ENCODE measurements around the gene CORO2A.
"Not testable (repeated sequence)": the region's sequence is repeated elsewhere in the genome, so short reads cannot be mapped to it uniquely, and the experiment has no call there.

- not testable (repeated sequence) for TF ChIP-seq CTCF (tag by site-specific recombination; IDR thresholded peaks at IDR 0.05); ZNF19 (tag by site-specific recombination; IDR thresholded peaks at IDR 0.05; ENCODE audit: low read depth); EGR2 (tag by site-specific recombination; IDR thresholded peaks at IDR 0.05; ENCODE audit: low read depth)
These were observed 17.9 kb downstream of the CORO2A start for GRCh38 chr9:98174502-98174918.
